Spleen (tissue), 11 donors: Measurements from ENCODE around the gene CEP152. TPM values are rescaled to one million over a fixed set of nuclear protein-coding genes. Genes with fewer than 3 reads are reported as not detected.
A peak's percentile ranks its signal among the peaks of the same experiment; 100 is the strongest.

Experiments
- DNase-seq: peaks from one replicate; pipeline ENCODE4 v3.0.0-alpha.2; 2020
- H3K27ac ChIP-seq, 8 donors: fragments of 200-600 bp; sonication (generic) in 7 of 8; 1 replicate in 4 of 8; 2 replicates in 4 of 8; pipeline versions ENCODE4 v1.5.0 to v1.8.0; 2016 to 2021; ENCODE audit warnings: inconsistent platforms in 4 of 8, mild to moderate bottlenecking in 4 of 8, moderate library complexity in 1 of 8
- H3K27me3 ChIP-seq, 7 donors: fragments of 200-600 bp; sonication (generic) in 6 of 7; replicated peaks in 1 of 7; 1 replicate in 4 of 7; 2 replicates in 3 of 7; pipeline versions ENCODE4 v1.5.0 to v1.8.0; 2016 to 2021; ENCODE audit warnings: inconsistent platforms in 3 of 7, mild to moderate bottlenecking in 1 of 7
- H3K36me3 ChIP-seq, 6 donors: fragments of 200-600 bp; sonication (generic) in 5 of 6; 1 replicate in 4 of 6; 2 replicates in 2 of 6; pipeline versions ENCODE4 v1.5.0 to v1.8.0; 2016 to 2021; ENCODE audit warnings: inconsistent platforms in 2 of 6
- H3K4me1 ChIP-seq, 6 donors: fragments of 200-600 bp; sonication (generic) in 5 of 6; 1 replicate in 3 of 6; 2 replicates in 3 of 6; pipeline versions ENCODE4 v1.5.0 to v1.8.0; 2016 to 2021; ENCODE audit warnings: inconsistent platforms in 3 of 6
- H3K4me3 ChIP-seq, 8 donors: fragments of 200-600 bp; sonication (generic) in 7 of 8; 1 replicate in 4 of 8; 2 replicates in 4 of 8; pipeline versions ENCODE4 v1.5.0 to v1.8.0; 2016 to 2021; ENCODE audit warnings: inconsistent platforms in 4 of 8, mild to moderate bottlenecking in 4 of 8, moderate library complexity in 2 of 8
- H3K9me3 ChIP-seq, 8 donors: fragments of 200-600 bp; sonication (generic) in 7 of 8; 1 replicate in 4 of 8; 2 replicates in 4 of 8; pipeline versions ENCODE4 v1.5.0 to v1.8.0; 2016 to 2021; ENCODE audit warnings: inconsistent platforms in 4 of 8
- CTCF ChIP-seq, 11 experiments: fragments of 200-600 bp in 7 of 11; fragments of 450-650 bp in 4 of 11; sonication (generic) in 4 of 11; IDR thresholded peaks in 8 of 11; conservative IDR thresholded peaks in 3 of 11; 1 replicate in 7 of 11; 2 replicates in 4 of 11; pipeline versions ENCODE4 v1.4.0 to v1.8.0; 2016 to 2021; ENCODE audit warnings: antibody characterized with exemption in 11 of 11, inconsistent platforms in 4 of 11, mild to moderate bottlenecking in 1 of 11
- POLR2A ChIP-seq, 3 donors: fragments of 450-650 bp; IDR thresholded peaks; one replicate each; pipeline ENCODE4 v1.5.1; 2017; ENCODE audit warnings: antibody characterized with exemption in 3 of 3, mild to moderate bottlenecking in 1 of 3
- POLR2AphosphoS5 ChIP-seq, 3 donors: sonication (generic); formaldehyde crosslinking; IDR thresholded peaks; one replicate each; pipeline ENCODE4 v1.5.1; 2017; ENCODE audit warnings: antibody characterized with exemption in 3 of 3
- WGBS, 5 donors: extraction: QIAGEN DNeasy Blood & Tissue Kit in 3 of 5; methylation state at CpG; one replicate each; pipeline versions ENCODE4 v1.1.5 to v1.1.7; 2013 to 2018; 5-methylcytosine and 5-hydroxymethylcytosine counted together
- intact Hi-C: fragments of 100-400 bp; cut with DNase I; formaldehyde crosslinking; loops from one replicate; pipeline ENCODE4 v1.15.0; 2023; ENCODE audit warnings: low total_unique reads
- polyA plus RNA-seq, 3 donors: library from polyadenylated mRNA; stranded (reverse); fragments of 200-250 nt; gene quantifications; one replicate each; pipeline ENCODE4 v1.2.1, GENCODE V29; 2013
- total RNA-seq, 7 donors: library from RNA; depleted of rRNA in 3 of 7; stranded (reverse); fragments of >200 nt in 3 of 7; fragmentation: NEBNext Ultra II Directional in 4 of 7; extraction: Animal tissue kit (Norgen Biotek cat#: 25700) in 4 of 7; gene quantifications; one replicate each; pipeline versions ENCODE4 v1.1.0 to v1.2.1, GENCODE V29; 2016 to 2021
- donor health status: healthy with polysubstance abuse.
- donor health status: DM: no; HTN: no; CAD: no; lungs with moderate emphysema.
- donor health status: DM: no; HTN: no; CAD: no.
- donor health status: Bipolar disorder and iron deficiency.
- donor health status: healthy.
- donor health status: DM: no; HTN: no; CAD: no.
- donor health status: DM: yes; HTN: yes; CAD: no.

Gene CEP152
- total and polyA plus RNA-seq, 10 donors: 1.2 to 15.1 (median 7.5) TPM

- no peak overlapping the region for H3K4me3 ChIP-seq
- peaks cover 5 to 46% (median 15%) of the 10 kb centered on the region in 6 donors for H3K4me1 ChIP-seq
- WGBS, 5 donors: 81 to 95% (median 86%) methylated on average over 1 of the region's 1 CpG
- no peaks in the 10 kb centered on the region for H3K9me3 ChIP-seq
- no peak for TF ChIP-seq POLR2AphosphoS5 (IDR thresholded peaks at IDR 0.05)
- TF ChIP-seq CTCF (IDR thresholded peaks at IDR 0.05 in 8 of 11, conservative IDR thresholded peaks at IDR 0.05 in 3 of 11): no peak
- no peak for TF ChIP-seq POLR2A (IDR thresholded peaks at IDR 0.05)
- H3K36me3 ChIP-seq: peaks cover 0 to 11% (median 1%) of the 10 kb centered on the region in 6 donors
- no peaks in the 10 kb centered on the region for H3K27me3 ChIP-seq
- no peak overlapping the region for H3K27ac ChIP-seq
- no peak for DNase-seq
- intact Hi-C loops: no loop called here
Observed at GRCh38 chr15:48798319-48798718, 12.6 kb downstream of the CEP152 start.

- WGBS, 5 donors: 48 to 68% (median 61%) methylated on average over 3 of the region's 3 CpGs
- Histone ChIP-seq H3K4me1 (peaks cover 5 to 46% (median 15%) of the 10 kb centered on the region in 6 donors), H3K27ac (peak overlapping the region in 2 of 8 donors; percentile 7 to 10), H3K36me3 (peaks cover 0 to 25% (median 6%) of the 10 kb centered on the region in 6 donors), H3K4me3 (no peak overlapping the region), H3K27me3 (no peaks in the 10 kb centered on the region), H3K9me3 (no peaks in the 10 kb centered on the region)
- DNase-seq: no peak
- TF ChIP-seq POLR2AphosphoS5 (IDR thresholded peaks at IDR 0.05) (no peak), CTCF (IDR thresholded peaks at IDR 0.05 in 8 of 11, conservative IDR thresholded peaks at IDR 0.05 in 3 of 11) (no peak), POLR2A (IDR thresholded peaks at IDR 0.05) (no peak)
- intact Hi-C loops: no loop called here
Observed at GRCh38 chr15:48796930-48797329, 13.9 kb downstream of the CEP152 start.

GRCh38 chr15:48796521-48796920, 14.3 kb downstream of the CEP152 start:
- intact Hi-C loops: no loop called here
- Histone ChIP-seq H3K36me3 (peaks cover 0 to 29% (median 8%) of the 10 kb centered on the region in 6 donors), H3K27ac (peak overlapping the region in 1 of 8 donors; percentile 7), H3K4me1 (peaks cover 5 to 44% (median 15%) of the 10 kb centered on the region in 6 donors), H3K27me3 (no peaks in the 10 kb centered on the region), H3K9me3 (no peaks in the 10 kb centered on the region), H3K4me3 (no peak overlapping the region)
- WGBS, 5 donors: 85 to 97% (median 88%) methylated on average over 3 of the region's 3 CpGs
- no peak for DNase-seq
- TF ChIP-seq CTCF (IDR thresholded peaks at IDR 0.05 in 8 of 11, conservative IDR thresholded peaks at IDR 0.05 in 3 of 11) (no peak), POLR2AphosphoS5 (IDR thresholded peaks at IDR 0.05) (no peak), POLR2A (IDR thresholded peaks at IDR 0.05) (no peak)

- H3K36me3 ChIP-seq: peaks cover 0 to 35% (median 11%) of the 10 kb centered on the region in 6 donors
- no peaks in the 10 kb centered on the region for H3K9me3 ChIP-seq
- no peak for TF ChIP-seq POLR2AphosphoS5 (IDR thresholded peaks at IDR 0.05)
- no peak for TF ChIP-seq POLR2A (IDR thresholded peaks at IDR 0.05)
- TF ChIP-seq CTCF (IDR thresholded peaks at IDR 0.05 in 8 of 11, conservative IDR thresholded peaks at IDR 0.05 in 3 of 11): no peak
- H3K4me3 ChIP-seq: no peak overlapping the region
- H3K4me1 ChIP-seq: peaks cover 5 to 38% (median 13%) of the 10 kb centered on the region in 6 donors
- 80 to 91% (median 89%) methylated on average over 3 of the region's 3 CpGs for WGBS, 5 donors
- no peaks in the 10 kb centered on the region for H3K27me3 ChIP-seq
- peak overlapping the region in 1 of 8 donors; percentile 80 for H3K27ac ChIP-seq
- intact Hi-C loops: no loop called here
- no peak for DNase-seq
Observed at GRCh38 chr15:48795901-48796300, 15.0 kb downstream of the CEP152 start.
